Measurements from ENCODE around the gene PHC2. TPM values are rescaled to one million over a fixed set of nuclear protein-coding genes. Genes with fewer than 3 reads are reported as not detected.

Gene PHC2
- total RNA-seq, 2 experiments from 2014 or later = 37.7 to 39.5 TPM

- no peak for DNase-seq
- Mint-ChIP-seq H3K27ac (no peak overlapping the region), H3K4me3 (no peak overlapping the region), H3K27me3 (no peaks in the 10 kb centered on the region), H3K9me3 (no peaks in the 10 kb centered on the region), H3K36me3 (ENCODE audit: low read depth) (no peaks in the 10 kb centered on the region), H3K4me1 (ENCODE audit: low read depth) (no peaks in the 10 kb centered on the region)
- Histone ChIP-seq H3K4me3 (ENCODE audit: low read length) (no peak overlapping the region), H3K4me1 (ENCODE audit: insufficient read depth, low read length) (peaks cover 12% of the 10 kb centered on the region), H3K27ac (ENCODE audit: low read depth in 1 of 2, low read length in 2 of 2) (no peak overlapping the region), H3K9me3 (ENCODE audit: control insufficient read depth in 1 of 2, insufficient read depth in 1 of 2, low read length in 2 of 2) (no peaks in the 10 kb centered on the region), H3K27me3 (ENCODE audit: control insufficient read depth in 1 of 2, insufficient read depth in 2 of 2, low read length in 2 of 2) (peaks cover 0 to 4% of the 10 kb centered on the region in 2 experiments), H3K36me3 (ENCODE audit: insufficient read depth, low read length) (no peaks in the 10 kb centered on the region)
- no peak for ATAC-seq (ENCODE audit: poor library complexity)
- intact Hi-C loops (cut with DNase I, micrococcal nuclease) = no loop called here
- CTCF ChIA-PET = no interaction called here
- POLR2A ChIA-PET = no interaction called here
- TF ChIP-seq, protein P1, sequence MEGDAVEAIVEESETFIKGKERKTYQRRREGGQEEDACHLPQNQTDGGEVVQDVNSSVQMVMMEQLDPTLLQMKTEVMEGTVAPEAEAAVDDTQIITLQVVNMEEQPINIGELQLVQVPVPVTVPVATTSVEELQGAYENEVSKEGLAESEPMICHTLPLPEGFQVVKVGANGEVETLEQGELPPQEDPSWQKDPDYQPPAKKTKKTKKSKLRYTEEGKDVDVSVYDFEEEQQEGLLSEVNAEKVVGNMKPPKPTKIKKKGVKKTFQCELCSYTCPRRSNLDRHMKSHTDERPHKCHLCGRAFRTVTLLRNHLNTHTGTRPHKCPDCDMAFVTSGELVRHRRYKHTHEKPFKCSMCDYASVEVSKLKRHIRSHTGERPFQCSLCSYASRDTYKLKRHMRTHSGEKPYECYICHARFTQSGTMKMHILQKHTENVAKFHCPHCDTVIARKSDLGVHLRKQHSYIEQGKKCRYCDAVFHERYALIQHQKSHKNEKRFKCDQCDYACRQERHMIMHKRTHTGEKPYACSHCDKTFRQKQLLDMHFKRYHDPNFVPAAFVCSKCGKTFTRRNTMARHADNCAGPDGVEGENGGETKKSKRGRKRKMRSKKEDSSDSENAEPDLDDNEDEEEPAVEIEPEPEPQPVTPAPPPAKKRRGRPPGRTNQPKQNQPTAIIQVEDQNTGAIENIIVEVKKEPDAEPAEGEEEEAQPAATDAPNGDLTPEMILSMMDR (IDR thresholded peaks at IDR 0.05) = no peak
Observed at GRCh38 chr1:33371334-33371733, 59.6 kb downstream of the PHC2 start.

DNA sequence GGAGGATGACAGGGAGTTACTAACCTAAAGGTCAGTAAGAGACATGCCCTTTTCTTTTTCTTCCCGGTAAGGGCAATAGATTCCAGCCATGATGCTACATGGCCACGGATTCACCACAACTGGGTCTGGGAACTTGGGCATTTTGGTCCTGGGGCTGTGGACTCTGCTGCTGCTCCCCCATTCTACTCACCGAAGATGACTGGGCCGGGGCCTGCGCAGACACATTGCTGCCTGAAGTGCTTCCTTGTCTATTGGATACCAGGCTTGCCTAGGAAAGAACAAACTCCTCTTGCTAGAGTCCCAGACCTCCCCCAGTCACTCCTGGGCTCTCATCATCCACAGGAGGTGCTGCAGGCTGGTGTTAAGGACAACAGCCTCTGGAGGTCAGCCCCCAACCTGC lies 60.1 kb downstream of the PHC2 start:
- POLR2A ChIA-PET = no interaction called here
- H3K4me1 Mint-ChIP-seq (ENCODE audit: low read depth) = no peaks in the 10 kb centered on the region
- Histone ChIP-seq H3K27me3 (ENCODE audit: control insufficient read depth in 1 of 2, insufficient read depth in 2 of 2, low read length in 2 of 2) (peaks cover 0 to 4% of the 10 kb centered on the region in 2 experiments), H3K4me3 (ENCODE audit: low read length) (no peak overlapping the region), H3K27ac (ENCODE audit: low read depth in 1 of 2, low read length in 2 of 2) (no peak overlapping the region), H3K36me3 (ENCODE audit: insufficient read depth, low read length) (no peaks in the 10 kb centered on the region), H3K9me3 (ENCODE audit: control insufficient read depth in 1 of 2, insufficient read depth in 1 of 2, low read length in 2 of 2) (no peaks in the 10 kb centered on the region), H3K4me1 (ENCODE audit: insufficient read depth, low read length) (peaks cover 9% of the 10 kb centered on the region)
- TF ChIP-seq, protein P1 (IDR thresholded peaks at IDR 0.05) = no peak
- ATAC-seq (ENCODE audit: poor library complexity) = no peak
- CTCF ChIA-PET = no interaction called here
- H3K27ac Mint-ChIP-seq = no peak overlapping the region
- no peaks in the 10 kb centered on the region for H3K36me3 Mint-ChIP-seq (ENCODE audit: low read depth)
- intact Hi-C loops (cut with DNase I, micrococcal nuclease) = no loop called here
- H3K27me3 Mint-ChIP-seq = no peaks in the 10 kb centered on the region
- no peaks in the 10 kb centered on the region for H3K9me3 Mint-ChIP-seq
- no peak for DNase-seq
- no peak overlapping the region for H3K4me3 Mint-ChIP-seq

DNA sequence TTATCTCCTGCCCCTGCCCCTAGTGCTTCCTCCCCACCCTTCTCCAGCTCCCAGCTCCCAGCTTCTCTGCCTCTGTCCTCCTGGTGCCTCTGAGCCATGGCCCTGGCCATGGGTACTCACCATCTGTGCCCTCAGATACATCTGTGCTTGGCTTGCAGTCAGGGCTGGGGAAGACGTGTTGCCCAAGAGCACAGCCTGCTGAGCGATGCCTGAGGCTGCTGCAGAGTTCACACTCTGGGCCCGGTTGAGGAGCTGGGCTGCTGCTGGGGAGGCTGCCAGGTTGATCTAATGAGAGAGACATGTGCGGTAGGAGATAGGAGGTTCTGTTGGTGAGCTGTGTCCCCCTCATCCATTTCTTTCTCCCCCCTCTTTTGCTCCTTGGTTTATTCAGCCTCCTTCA lies 60.6 kb downstream of the PHC2 start:
- Mint-ChIP-seq H3K27me3 (no peaks in the 10 kb centered on the region), H3K4me3 (no peak overlapping the region), H3K36me3 (ENCODE audit: low read depth) (no peaks in the 10 kb centered on the region), H3K27ac (no peak overlapping the region), H3K4me1 (ENCODE audit: low read depth) (no peaks in the 10 kb centered on the region), H3K9me3 (no peaks in the 10 kb centered on the region)
- Histone ChIP-seq H3K36me3 (ENCODE audit: insufficient read depth, low read length) (no peaks in the 10 kb centered on the region), H3K4me1 (ENCODE audit: insufficient read depth, low read length) (peaks cover 9% of the 10 kb centered on the region), H3K27me3 (ENCODE audit: control insufficient read depth in 1 of 2, insufficient read depth in 2 of 2, low read length in 2 of 2) (peaks cover 0 to 4% of the 10 kb centered on the region in 2 experiments), H3K4me3 (ENCODE audit: low read length) (no peak overlapping the region), H3K27ac (ENCODE audit: low read depth in 1 of 2, low read length in 2 of 2) (no peak overlapping the region), H3K9me3 (ENCODE audit: control insufficient read depth in 1 of 2, insufficient read depth in 1 of 2, low read length in 2 of 2) (no peaks in the 10 kb centered on the region)
- ChIA-PET CTCF (no interaction called here), POLR2A (no interaction called here)
- intact Hi-C loops (cut with DNase I, micrococcal nuclease) = no loop called here
- TF ChIP-seq, protein P1 (IDR thresholded peaks at IDR 0.05) = no peak
- DNase-seq = no peak
- no peak for ATAC-seq (ENCODE audit: poor library complexity)

Data from CD4-positive, alpha-beta T cell (primary cell).